Neural cell (in vitro differentiated cells): ENCODE measurements around the gene DENND10. TPM values are rescaled to one million over a fixed set of nuclear protein-coding genes. Genes with fewer than 3 reads are reported as not detected.
A peak's percentile ranks its signal among the peaks of the same experiment; 100 is the strongest.

ENCODE experiments used
- H2AFZ ChIP-seq: fragments of 200-600, 300-800 bp; sonication (generic), shearing (Covaris generic); 2 replicates; pipeline ENCODE4 v1.6.0; 2014; ENCODE audit warnings: low read depth, mild to moderate bottlenecking, antibody characterized with exemption, low read length, moderate library complexity
- H3F3A ChIP-seq: fragments of 200-600 bp; shearing (Covaris generic); 2 replicates; pipeline ENCODE4 v1.6.1; 2016; ENCODE audit warnings: mild to moderate bottlenecking, moderate library complexity, mixed read lengths, antibody characterized with exemption, low read length; ENCODE audit not compliant: insufficient read depth, poor library complexity, severe bottlenecking
- H3K27ac ChIP-seq: fragments of 200-600, 300-800 bp; sonication (generic), shearing (Covaris generic); 2 replicates; pipeline ENCODE4 v1.5.1; 2014; ENCODE audit warnings: mild to moderate bottlenecking, low read length, moderate library complexity
- H3K27me3 ChIP-seq: fragments of 300-800, 200-600 bp; sonication (generic), shearing (Covaris generic); 2 replicates; pipeline ENCODE4 v1.6.0; 2014; ENCODE audit warnings: mild to moderate bottlenecking, low read depth, low read length, moderate library complexity; ENCODE audit not compliant: insufficient read depth
- H3K36me3 ChIP-seq: fragments of 300-800, 200-600 bp; sonication (generic), shearing (Covaris generic); 2 replicates; pipeline ENCODE4 v1.5.1; 2014; ENCODE audit warnings: mild to moderate bottlenecking, antibody characterized with exemption, low read length, moderate library complexity; ENCODE audit not compliant: insufficient read depth
- H3K4me2 ChIP-seq: fragments of 300-800, 200-600 bp; sonication (generic), shearing (Covaris generic); 2 replicates; pipeline ENCODE4 v1.6.0; 2014; ENCODE audit warnings: mild to moderate bottlenecking, low read length
- H3K4me3 ChIP-seq: fragments of 300-800, 200-600 bp; sonication (generic), shearing (Covaris generic); 2 replicates; pipeline ENCODE4 v1.5.1; 2014; ENCODE audit warnings: mild to moderate bottlenecking, low read length, moderate library complexity
- H3K79me2 ChIP-seq: fragments of 200-600 bp; shearing (Covaris generic); replicated peaks from 2 replicates; pipeline ENCODE4 v1.6.0; 2014; ENCODE audit warnings: mild to moderate bottlenecking, low read length, moderate library complexity; ENCODE audit not compliant: insufficient read depth
- H3K9ac ChIP-seq: fragments of 300-800, 200-600 bp; sonication (generic), shearing (Covaris generic); 2 replicates; pipeline ENCODE4 v1.6.1; 2016; ENCODE audit warnings: mild to moderate bottlenecking, low read length, mixed read lengths
- H3K9me2 ChIP-seq: fragments of 200-600 bp; shearing (Covaris generic); 2 replicates; pipeline ENCODE4 v1.6.1; 2016; ENCODE audit warnings: mild to moderate bottlenecking, low read length, mixed read lengths; ENCODE audit not compliant: insufficient read depth
- H3K9me3 ChIP-seq: fragments of 200-600, 300-800 bp; sonication (generic), shearing (Covaris generic); 2 replicates; pipeline ENCODE4 v1.6.1; 2016; ENCODE audit warnings: mild to moderate bottlenecking, mixed run types, low read length, moderate library complexity, mixed read lengths
- H4K20me1 ChIP-seq: fragments of 200-600 bp; shearing (Covaris generic); 2 replicates; pipeline ENCODE4 v1.6.1; 2016; ENCODE audit warnings: mild to moderate bottlenecking, mixed run types; ENCODE audit not compliant: insufficient read depth
- EP300 ChIP-seq: fragments of 450-650 bp; conservative IDR thresholded peaks from 2 replicates; pipeline ENCODE4 v1.6.1; 2014; ENCODE audit warnings: antibody characterized with exemption, mild to moderate bottlenecking, moderate library complexity; ENCODE audit not compliant: poor library complexity, severe bottlenecking
- EZH2 ChIP-seq: fragments of 200-600, 300-800 bp; shearing (Covaris generic), sonication (generic); IDR thresholded peaks from 2 replicates; pipeline ENCODE4 v1.6.1; 2014; ENCODE audit warnings: antibody characterized with exemption, low read length, borderline replicate concordance, mild to moderate bottlenecking; ENCODE audit not compliant: insufficient read depth, poor library complexity, severe bottlenecking
- MXI1 ChIP-seq: fragments of 450-650 bp; conservative IDR thresholded peaks from 2 replicates; pipeline ENCODE4 v1.6.1; 2014; ENCODE audit warnings: antibody characterized with exemption, mild to moderate bottlenecking; ENCODE audit not compliant: poor library complexity, severe bottlenecking
- POLR2AphosphoS5 ChIP-seq: IDR thresholded peaks from 2 replicates; pipeline ENCODE4 v1.6.1; 2012
- REST ChIP-seq: IDR thresholded peaks from 2 replicates; pipeline ENCODE4 v1.6.1; 2012; ENCODE audit warnings: borderline replicate concordance
- SMC3 ChIP-seq: fragments of 450-650 bp; conservative IDR thresholded peaks from 2 replicates; pipeline ENCODE4 v1.6.1; 2014; ENCODE audit warnings: antibody characterized with exemption, mild to moderate bottlenecking, moderate library complexity; ENCODE audit not compliant: poor library complexity
- TAF1 ChIP-seq: IDR thresholded peaks from 2 replicates; pipeline ENCODE4 v1.6.1; 2012; ENCODE audit warnings: low read depth
- polyA minus RNA-seq: library from RNA; depleted of rRNA, polyadenylated mRNA; stranded (reverse); fragments of >200 nt; gene quantifications from 2 replicates; pipeline ENCODE4 v1.2.3, GENCODE V29; 2014
- polyA plus RNA-seq: library from polyadenylated mRNA; depleted of rRNA; stranded (reverse); fragments of >200 nt; gene quantifications from 2 replicates; pipeline ENCODE4 v1.2.3, GENCODE V29; 2014
- TF ChIP-seq, protein P1 (sequence below): fragments of 450-650 bp; IDR thresholded peaks from 2 replicates; pipeline ENCODE4 v1.5.1; 2014; ENCODE audit warnings: antibody characterized with exemption, mild to moderate bottlenecking, moderate library complexity; ENCODE audit not compliant: poor library complexity, severe bottlenecking

The DENND10 gene
- polyA plus RNA-seq (81.6 and 83.3 TPM in 2 replicates), polyA minus RNA-seq (54.5 and 56.4 TPM in 2 replicates)

- Histone ChIP-seq H3K9me2 (no peaks in the 10 kb centered on the region), H3K9me3 (no peaks in the 10 kb centered on the region), H4K20me1 (no peaks in the 10 kb centered on the region), H3K27ac (peak within 1 kb of the TSS; percentile 37), H3K79me2 (peaks cover 16% of the 10 kb centered on the region), H3K9ac (peak within 1 kb of the TSS; percentile 76), H3K4me2 (peak within 1 kb of the TSS; percentile 73), H3K27me3 (no peaks in the 10 kb centered on the region), H3F3A (no peaks in the 10 kb centered on the region), H3K4me3 (peak within 1 kb of the TSS; percentile 82), H3K36me3 (no peaks in the 10 kb centered on the region), H2AFZ (peak within 1 kb of the TSS; percentile 56)
- TF ChIP-seq REST (peak; percentile 54), MXI1 (peak; percentile 61), TAF1 (peak; percentile 37), POLR2AphosphoS5 (peak; percentile 93)
- TF ChIP-seq, protein P1, sequence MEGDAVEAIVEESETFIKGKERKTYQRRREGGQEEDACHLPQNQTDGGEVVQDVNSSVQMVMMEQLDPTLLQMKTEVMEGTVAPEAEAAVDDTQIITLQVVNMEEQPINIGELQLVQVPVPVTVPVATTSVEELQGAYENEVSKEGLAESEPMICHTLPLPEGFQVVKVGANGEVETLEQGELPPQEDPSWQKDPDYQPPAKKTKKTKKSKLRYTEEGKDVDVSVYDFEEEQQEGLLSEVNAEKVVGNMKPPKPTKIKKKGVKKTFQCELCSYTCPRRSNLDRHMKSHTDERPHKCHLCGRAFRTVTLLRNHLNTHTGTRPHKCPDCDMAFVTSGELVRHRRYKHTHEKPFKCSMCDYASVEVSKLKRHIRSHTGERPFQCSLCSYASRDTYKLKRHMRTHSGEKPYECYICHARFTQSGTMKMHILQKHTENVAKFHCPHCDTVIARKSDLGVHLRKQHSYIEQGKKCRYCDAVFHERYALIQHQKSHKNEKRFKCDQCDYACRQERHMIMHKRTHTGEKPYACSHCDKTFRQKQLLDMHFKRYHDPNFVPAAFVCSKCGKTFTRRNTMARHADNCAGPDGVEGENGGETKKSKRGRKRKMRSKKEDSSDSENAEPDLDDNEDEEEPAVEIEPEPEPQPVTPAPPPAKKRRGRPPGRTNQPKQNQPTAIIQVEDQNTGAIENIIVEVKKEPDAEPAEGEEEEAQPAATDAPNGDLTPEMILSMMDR, result no peak
Observed at GRCh38 chr10:119103903-119104653, at the start of gene DENND10. TSS of gene DENND10 (plus strand) at chr10:119104113. CDS start at chr10:119104143, 30 bp downstream.

GRCh38 chr10:119055472-119055871, 48.4 kb upstream of the DENND10 start:
- TF ChIP-seq SMC3 (no peak), EP300 (no peak), EZH2 (no peak), TAF1 (no peak), POLR2AphosphoS5 (no peak), REST (no peak)
- TF ChIP-seq, protein P1, result no peak
- H3F3A ChIP-seq, result no peaks in the 10 kb centered on the region
- no peaks in the 10 kb centered on the region for H3K9me2 ChIP-seq
- no peak overlapping the region for H3K27ac ChIP-seq
- H3K9ac ChIP-seq, result no peak overlapping the region
- H3K27me3 ChIP-seq, result no peaks in the 10 kb centered on the region
- H4K20me1 ChIP-seq, result no peaks in the 10 kb centered on the region
- no peak overlapping the region for H3K4me3 ChIP-seq
- H3K9me3 ChIP-seq, result no peaks in the 10 kb centered on the region
- H3K4me2 ChIP-seq, result no peak overlapping the region
- peaks cover 3% of the 10 kb centered on the region for H3K79me2 ChIP-seq
- no peak overlapping the region for H2AFZ ChIP-seq
- peaks cover 24% of the 10 kb centered on the region for H3K36me3 ChIP-seq
